CD4-positive, alpha-beta T cell treated with Interleukin-17A for 1 hour (primary cell): ENCODE measurements around the gene UMOD.
"Not testable (repeated sequence)": the region's sequence is repeated elsewhere in the genome, so short reads cannot be mapped to it uniquely, and the experiment has no call there.

Experiments
- DNase-seq: peaks from one replicate; pipeline ENCODE4 v3.0.0-alpha.2; 2020

The UMOD gene

GRCh38 chr16:20320178-20320577 is 32.3 kb downstream of the UMOD start:
- no peak for DNase-seq

DNA sequence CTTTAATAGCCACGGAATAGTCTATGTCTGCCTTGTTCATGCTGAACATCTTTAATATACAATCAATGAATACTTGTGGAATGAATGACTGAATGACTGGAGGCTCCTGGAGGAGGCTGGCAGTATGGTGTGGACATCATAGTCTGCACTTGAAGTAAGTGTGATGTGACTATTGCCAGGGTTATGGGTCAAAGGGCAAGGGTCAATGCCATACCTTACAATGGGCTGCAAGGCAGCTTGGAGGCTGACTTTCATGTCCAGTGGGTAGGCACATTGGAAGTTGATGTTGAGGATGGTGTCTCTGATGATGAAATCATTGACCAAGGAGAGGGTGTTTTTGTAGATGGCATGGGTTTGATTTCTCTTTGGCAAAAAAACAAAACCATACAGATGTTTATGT is 33.1 kb downstream of the UMOD start:
- DNase-seq = no peak

DNA sequence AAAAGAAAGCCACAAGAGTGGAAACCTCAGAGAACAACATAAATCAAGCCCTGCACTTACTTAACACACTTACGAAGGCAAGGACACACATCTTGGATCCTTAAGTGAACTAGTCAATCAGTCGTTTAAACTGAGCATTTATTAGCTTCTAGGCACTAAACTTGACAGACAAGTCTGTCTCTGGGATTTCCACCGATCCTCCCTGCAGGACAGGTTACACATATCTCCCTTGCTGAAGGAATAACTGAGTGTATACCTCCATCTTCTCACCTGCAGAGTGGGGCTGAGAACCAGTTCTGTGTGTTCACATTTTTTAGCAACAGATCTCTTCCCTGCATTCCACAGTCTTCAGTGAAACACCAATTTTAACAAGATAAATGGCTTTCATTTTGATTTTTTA is 34.1 kb downstream of the UMOD start:
- DNase-seq = no peak

DNA sequence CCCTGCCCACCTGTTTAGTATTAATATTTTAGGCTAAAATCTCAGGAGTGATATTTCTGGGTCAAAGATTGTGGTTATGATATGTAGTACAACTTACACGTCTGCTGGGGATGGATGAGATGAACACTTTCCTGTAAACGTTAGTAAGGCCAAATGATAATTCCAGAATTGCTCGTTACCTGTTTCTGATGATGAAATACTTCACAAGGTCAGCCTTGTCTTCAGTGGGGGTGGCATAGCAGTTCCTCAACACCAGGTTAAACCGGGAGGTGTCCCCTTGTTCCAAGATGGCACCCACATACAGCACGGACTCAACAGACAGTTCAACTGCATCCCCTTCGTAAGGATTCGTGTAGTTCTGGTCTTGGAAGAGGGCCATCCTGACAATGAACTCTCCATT is 34.5 kb downstream of the UMOD start:
- DNase-seq = no peak

- no peak for DNase-seq
Measured at GRCh38 chr16:20317117-20317516, 35.4 kb downstream of the UMOD start.

GRCh38 chr16:20316715-20317114 is 35.8 kb downstream of the UMOD start:
- DNase-seq = no peak

- DNase-seq = no peak
Measured at GRCh38 chr16:20315764-20316163, 36.8 kb downstream of the UMOD start.

GRCh38 chr16:20314575-20314974 is 37.9 kb downstream of the UMOD start:
- DNase-seq = no peak

GRCh38 chr16:20313741-20314140 is 38.8 kb downstream of the UMOD start:
- DNase-seq = no peak

GRCh38 chr16:20312536-20313095 is 39.9 kb downstream of the UMOD start:
- not testable (repeated sequence) for DNase-seq

GRCh38 chr16:20311548-20311947 is 41.0 kb downstream of the UMOD start:
- no peak for DNase-seq

DNA sequence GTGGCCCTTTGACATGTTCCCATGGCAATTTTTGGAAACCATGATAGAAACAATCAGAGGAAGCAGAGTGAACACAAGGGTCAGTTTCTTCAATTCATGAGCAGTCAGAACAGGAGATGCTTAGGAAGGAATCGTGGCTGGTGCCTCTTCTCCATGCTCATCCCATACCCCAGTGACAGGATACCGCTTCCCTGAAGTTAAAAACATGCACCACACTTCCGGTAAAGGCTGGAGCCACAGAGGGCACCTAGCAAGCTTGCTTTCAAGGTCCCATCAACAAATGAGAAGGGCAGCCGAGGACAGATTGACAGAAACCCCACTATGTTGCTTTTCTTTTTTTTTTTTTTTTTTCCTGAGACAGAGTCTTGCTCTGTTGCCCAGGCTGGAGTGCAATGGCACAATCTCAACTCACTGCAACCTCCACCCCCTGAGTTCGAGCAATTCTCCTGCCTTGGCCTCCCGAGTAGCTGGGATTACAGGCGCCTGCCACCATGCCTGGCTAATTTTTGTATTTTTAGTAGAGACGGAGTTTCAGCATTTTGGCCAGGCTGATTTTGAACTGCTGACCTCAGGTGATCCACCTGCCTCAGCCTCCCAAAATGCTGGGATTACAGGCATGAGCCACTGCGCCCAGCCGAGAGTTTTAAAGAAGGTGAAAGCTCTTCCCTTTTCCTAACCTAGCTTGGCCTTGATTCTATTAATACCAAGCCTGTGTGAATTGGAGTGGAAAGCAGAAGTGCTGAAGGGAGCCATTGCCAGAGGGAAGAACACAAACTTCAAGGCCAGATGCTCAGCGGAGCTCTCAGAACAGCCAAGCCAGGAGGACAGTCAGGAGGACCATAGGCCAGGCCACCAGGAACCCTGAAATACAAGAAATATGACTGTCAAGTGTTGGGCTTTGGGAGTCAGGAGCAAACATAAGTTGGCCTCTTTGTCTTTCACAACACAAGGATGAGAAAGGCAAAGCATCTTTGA is 41.8 kb downstream of the UMOD start:
- DNase-seq = no peak

DNA sequence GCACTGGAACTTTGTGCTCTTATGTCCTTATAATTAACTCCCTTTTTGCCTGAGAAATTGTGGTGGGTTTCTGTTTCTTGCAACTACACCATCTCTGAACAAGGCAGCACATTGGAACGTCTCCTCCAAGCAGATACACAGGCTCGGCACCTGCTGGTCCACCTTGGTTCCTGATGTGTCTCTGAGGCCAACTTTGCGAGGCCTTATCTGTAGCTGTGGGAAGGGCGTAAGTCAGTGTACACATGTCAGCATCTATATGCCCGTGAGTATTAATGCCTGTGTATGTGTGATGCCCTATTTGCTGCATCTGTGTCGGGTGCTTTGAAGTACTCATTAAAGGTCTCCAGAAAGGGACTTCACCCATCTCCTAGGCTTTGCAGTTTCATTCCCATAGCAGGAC is 42.7 kb downstream of the UMOD start:
- no peak for DNase-seq

GRCh38 chr16:20308801-20309590 is 43.5 kb downstream of the UMOD start:
- DNase-seq = no peak

GRCh38 chr16:20308266-20308665 is 44.2 kb downstream of the UMOD start:
- DNase-seq = no peak

DNA sequence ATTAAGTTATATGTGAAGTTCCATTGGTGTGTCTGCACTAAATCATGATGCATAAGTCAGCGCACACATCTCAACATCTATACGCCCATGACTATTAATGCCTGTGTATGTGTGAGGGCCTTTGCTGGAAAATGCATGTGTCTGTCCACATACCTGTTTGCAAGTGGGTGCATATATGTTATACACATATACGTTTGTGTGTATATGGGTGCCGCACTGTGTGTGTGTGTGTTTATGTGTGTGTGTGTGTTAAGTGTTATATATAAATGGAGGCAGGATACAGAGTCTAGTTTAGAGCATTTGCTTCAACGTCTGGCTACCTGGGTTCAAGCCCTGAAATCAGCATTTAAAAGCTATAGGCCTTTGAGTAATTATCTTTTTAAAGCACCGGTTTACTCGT is 44.7 kb downstream of the UMOD start:
- no peak for DNase-seq

- no peak for DNase-seq
Measured at GRCh38 chr16:20307240-20307671, 45.3 kb downstream of the UMOD start.

- no peak for DNase-seq
Measured at GRCh38 chr16:20306401-20306800, 46.1 kb downstream of the UMOD start.

- DNase-seq = no peak
Measured at GRCh38 chr16:20303012-20303411, 49.5 kb downstream of the UMOD start.

DNA sequence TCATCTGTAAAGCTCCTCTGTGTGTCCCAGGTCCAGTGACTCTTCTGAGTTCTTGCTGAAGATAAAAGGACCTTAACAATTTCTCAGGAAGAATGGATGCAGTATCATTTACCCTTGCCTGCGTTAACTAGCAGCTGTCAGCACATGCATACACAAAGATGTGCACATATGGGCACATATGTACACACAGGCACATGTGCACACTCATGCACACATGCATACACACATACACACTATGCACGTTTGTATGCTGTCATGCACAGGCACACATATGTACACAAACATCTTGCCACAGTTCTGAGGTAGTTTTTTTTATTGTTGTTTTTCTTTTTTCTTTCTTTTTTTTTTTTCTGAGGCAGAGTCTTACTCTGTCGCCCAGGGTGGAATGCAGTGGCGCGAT is 50.1 kb downstream of the UMOD start:
- no peak for DNase-seq

DNA sequence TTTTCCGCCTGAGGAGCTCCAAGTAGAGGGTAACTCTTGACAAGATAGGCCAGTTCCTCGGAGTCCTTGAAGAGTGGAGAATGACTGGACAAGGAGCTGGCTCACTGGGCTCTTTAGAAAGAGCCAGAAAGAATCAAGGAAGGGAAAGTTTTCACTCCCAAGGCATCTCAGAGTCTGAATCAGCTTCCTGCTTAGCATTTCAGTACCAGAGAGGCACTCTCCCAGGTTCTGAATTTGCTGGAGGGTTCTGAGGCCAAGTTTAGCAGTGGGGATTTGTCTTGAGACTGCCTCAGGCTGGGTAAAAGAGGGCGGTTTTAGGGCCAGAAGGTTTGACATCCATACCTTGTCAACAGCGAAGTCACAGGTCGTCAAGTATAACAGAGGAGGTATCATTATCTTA is 50.7 kb downstream of the UMOD start:
- DNase-seq = no peak

GRCh38 chr16:20300312-20301097 is 52.0 kb downstream of the UMOD start:
- peak; percentile 13 for DNase-seq

- DNase-seq = no peak
Measured at GRCh38 chr16:20298452-20298851, 54.1 kb downstream of the UMOD start.
